DND-41 (cell line): ENCODE results near the gene TARS1.

Source experiments
- EZH2 ChIP-seq: IDR thresholded peaks from 3 replicates; pipeline ENCODE4 v1.6.1; 2012; ENCODE audit warnings: borderline replicate concordance, low read depth, mild to moderate bottlenecking, moderate library complexity, low read length, inconsistent platforms; ENCODE audit not compliant: severe bottlenecking
- TF ChIP-seq, protein P1 (sequence below): IDR thresholded peaks from 2 replicates; pipeline ENCODE4 v1.5.1; 2012; ENCODE audit warnings: borderline replicate concordance, low read length, moderate library complexity, mild to moderate bottlenecking; ENCODE audit not compliant: poor library complexity, severe bottlenecking; ENCODE audit errors: extremely low read depth

DNA sequence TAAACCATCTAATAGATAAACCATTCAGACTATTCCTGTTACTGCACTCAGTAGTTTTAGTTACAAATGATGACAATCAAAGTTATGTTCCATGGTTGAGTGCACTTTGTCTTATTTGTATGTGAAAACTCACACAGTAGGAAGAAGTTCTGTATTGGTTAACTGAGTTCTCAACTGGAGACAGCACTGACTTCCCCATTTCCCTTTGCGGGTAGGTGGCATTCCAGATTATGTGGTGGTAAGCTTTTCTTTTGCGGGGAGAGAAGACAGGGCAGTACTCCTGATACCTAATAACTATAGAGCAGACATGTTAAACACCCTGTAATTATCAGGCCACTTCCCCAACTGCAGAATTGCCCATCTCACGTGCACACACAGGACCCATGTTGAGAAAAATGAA, 24.4 kb downstream of the TARS1 start:
- TF ChIP-seq, protein P1, sequence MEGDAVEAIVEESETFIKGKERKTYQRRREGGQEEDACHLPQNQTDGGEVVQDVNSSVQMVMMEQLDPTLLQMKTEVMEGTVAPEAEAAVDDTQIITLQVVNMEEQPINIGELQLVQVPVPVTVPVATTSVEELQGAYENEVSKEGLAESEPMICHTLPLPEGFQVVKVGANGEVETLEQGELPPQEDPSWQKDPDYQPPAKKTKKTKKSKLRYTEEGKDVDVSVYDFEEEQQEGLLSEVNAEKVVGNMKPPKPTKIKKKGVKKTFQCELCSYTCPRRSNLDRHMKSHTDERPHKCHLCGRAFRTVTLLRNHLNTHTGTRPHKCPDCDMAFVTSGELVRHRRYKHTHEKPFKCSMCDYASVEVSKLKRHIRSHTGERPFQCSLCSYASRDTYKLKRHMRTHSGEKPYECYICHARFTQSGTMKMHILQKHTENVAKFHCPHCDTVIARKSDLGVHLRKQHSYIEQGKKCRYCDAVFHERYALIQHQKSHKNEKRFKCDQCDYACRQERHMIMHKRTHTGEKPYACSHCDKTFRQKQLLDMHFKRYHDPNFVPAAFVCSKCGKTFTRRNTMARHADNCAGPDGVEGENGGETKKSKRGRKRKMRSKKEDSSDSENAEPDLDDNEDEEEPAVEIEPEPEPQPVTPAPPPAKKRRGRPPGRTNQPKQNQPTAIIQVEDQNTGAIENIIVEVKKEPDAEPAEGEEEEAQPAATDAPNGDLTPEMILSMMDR = no peak
- TF ChIP-seq EZH2 = no peak
